HepG2 (cell line): ENCODE results near the gene URB1. TPM values are rescaled to one million over a fixed set of nuclear protein-coding genes. Genes with fewer than 3 reads are reported as not detected.

Source experiments
- ATAC-seq: fragments of 200-7000 bp; cut with Tn5 transposase; 3 replicates; pipeline ENCODE4 v1.9.1; 2020; ENCODE audit warnings: mild to moderate bottlenecking, moderate library complexity
- BruUV-seq: library from RNA; stranded (reverse); fragments of 400-500 nt; replicated peaks from 2 replicates; lab custom pipeline; 2021; lab: Mats Ljungman, UMichigan
- CTCF ChIA-PET: fragments of 300-600 bp; formaldehyde crosslinking; extraction: SDS; loops from one replicate; lab custom pipeline; 2021; ENCODE audit warnings: low total read pairs, inconsistent platforms, low intra/inter-chr PET ratio; lab: Yijun Ruan, JAX
- POLR2A ChIA-PET: fragments of 350-600 bp; sonication (Branson Sonifier 250); formaldehyde crosslinking; loops from one replicate; lab custom pipeline; 2020; ENCODE audit warnings: antibody characterized with exemption, inconsistent platforms; lab: Yijun Ruan, JAX
- DNase-seq: peaks from one replicate; pipeline ENCODE4 v3.0.0-alpha.2; 2015; ENCODE audit warnings: low spot score
- FAIRE-seq: peaks from 3 replicates; lab custom pipeline; 2011; peaks lifted over from hg19 to GRCh38; lab: Jason Lieb, UNC
- H2AFZ ChIP-seq: one replicate; pipeline ENCODE4 v1.6.1; 2011; ENCODE audit warnings: low read length, inconsistent platforms
- H3K27ac ChIP-seq: fragments of 300-600 bp; 3 replicates; pipeline ENCODE4 v1.8.0; 2011; ENCODE audit warnings: mixed run types, mild to moderate bottlenecking, mixed read lengths, low read length, inconsistent platforms; ENCODE audit not compliant: insufficient read depth; ENCODE audit errors: extremely low read length
- H3K27me3 ChIP-seq, 2 experiments: fragments of 200-600 bp in 1 of 2; 2 replicates in 1 of 2; 3 replicates in 1 of 2; pipeline versions ENCODE4 v1.6.0 to v1.8.0; 2011; ENCODE audit warnings: low read length in 2 of 2, mild to moderate bottlenecking in 2 of 2, moderate library complexity in 2 of 2, inconsistent platforms in 1 of 2; ENCODE audit not compliant: insufficient read depth in 2 of 2, control insufficient read depth in 1 of 2
- H3K36me3 ChIP-seq, 2 experiments: fragments of 200-600 bp in 1 of 2; replicated peaks in 1 of 2; 2 replicates in 1 of 2; 3 replicates in 1 of 2; pipeline versions ENCODE4 v1.5.1 to v1.8.0; 2011; ENCODE audit warnings: low read length in 2 of 2, inconsistent platforms in 1 of 2; ENCODE audit not compliant: insufficient read depth in 2 of 2, control insufficient read depth in 1 of 2
- H3K4me1 ChIP-seq: 2 replicates; pipeline ENCODE4 v1.5.1; 2012; ENCODE audit warnings: low read length, inconsistent platforms; ENCODE audit not compliant: insufficient read depth
- H3K4me2 ChIP-seq: 2 replicates; pipeline ENCODE4 v1.6.0; 2011; ENCODE audit warnings: low read depth, low read length, inconsistent platforms
- H3K4me3 ChIP-seq, 3 experiments: fragments of 200-600 bp in 1 of 3; sonication (generic), shearing (Covaris generic) in 1 of 3; replicated peaks in 1 of 3; 2 replicates each; pipeline ENCODE4 v1.5.1; 2011 to 2016; ENCODE audit warnings: low read length in 3 of 3, inconsistent platforms in 2 of 3, low read depth in 2 of 3, mild to moderate bottlenecking in 2 of 3, control low read depth in 1 of 3, mixed read lengths in 1 of 3; ENCODE audit not compliant: insufficient read depth in 1 of 3
- H3K79me2 ChIP-seq: one replicate; pipeline ENCODE4 v1.6.1; 2011; ENCODE audit warnings: low read length, inconsistent platforms; ENCODE audit not compliant: insufficient read depth
- H3K9ac ChIP-seq: 2 replicates; pipeline ENCODE4 v1.6.0; 2011; ENCODE audit warnings: mild to moderate bottlenecking, low read depth, low read length, inconsistent platforms; ENCODE audit not compliant: insufficient read depth
- H3K9me3 ChIP-seq: 2 replicates; pipeline ENCODE4 v1.5.1; 2012; ENCODE audit warnings: mild to moderate bottlenecking, low read length
- H4K20me1 ChIP-seq: 2 replicates; pipeline ENCODE4 v1.6.0; 2011; ENCODE audit warnings: inconsistent platforms, mild to moderate bottlenecking, low read length, moderate library complexity; ENCODE audit not compliant: insufficient read depth
- EZH2 ChIP-seq: conservative IDR thresholded peaks from 2 replicates; pipeline ENCODE4 v1.6.1; 2012; ENCODE audit warnings: mild to moderate bottlenecking, low read depth, low read length, moderate library complexity
- FOXP1 ChIP-seq, 2 experiments: fragments of 450-650 bp in 1 of 2; IDR thresholded peaks; 2 replicates each; pipeline ENCODE4 v1.6.1; 2017 to 2018; ENCODE audit warnings: antibody characterized with exemption in 1 of 2
- GATA4 ChIP-seq: sonication (generic); IDR thresholded peaks from 2 replicates; pipeline ENCODE4 v1.6.1; 2016; ENCODE audit warnings: antibody characterized with exemption, low read depth, borderline replicate concordance
- HCFC1 ChIP-seq: fragments of 150-350 bp; IDR thresholded peaks from 2 replicates; pipeline ENCODE4 v1.6.1; 2014; ENCODE audit warnings: low read depth, low read length
- LCORL ChIP-seq, 2 experiments: fragments of 450-650 bp in 1 of 2; sonication (generic) in 1 of 2; formaldehyde crosslinking in 1 of 2; IDR thresholded peaks; 2 replicates each; pipeline versions ENCODE4 v1.5.0 to v1.6.1; 2017 to 2020; ENCODE audit warnings: antibody characterized with exemption in 1 of 2, missing genetic modification reagents in 1 of 2
- TGIF2 ChIP-seq: IDR thresholded peaks from 2 replicates; pipeline ENCODE4 v1.6.1; 2016; ENCODE audit warnings: control low read depth, missing compliant biosample characterization
- ZNF121 ChIP-seq: sonication (generic); formaldehyde crosslinking; IDR thresholded peaks from 2 replicates; pipeline ENCODE4 v1.5.0; 2020; ENCODE audit warnings: mild to moderate bottlenecking, missing genetic modification reagents
- ZNF263 ChIP-seq: sonication (generic); formaldehyde crosslinking; IDR thresholded peaks from 2 replicates; pipeline ENCODE4 v1.4.0; 2020; ENCODE audit warnings: missing genetic modification reagents
- ZNF367 ChIP-seq: sonication (generic); formaldehyde crosslinking; IDR thresholded peaks from 2 replicates; pipeline ENCODE4 v1.4.0; 2020; ENCODE audit warnings: missing genetic modification reagents, borderline replicate concordance
- ZNF879 ChIP-seq: sonication (generic); formaldehyde crosslinking; IDR thresholded peaks from 2 replicates; pipeline ENCODE4 v1.8.1; 2023; ENCODE audit warnings: missing genetic modification reagents
- whole genome bisulfite sequencing: methylation state at CpG from one replicate; pipeline ENCODE4 v1.1.6; 2017; ENCODE audit warnings: low lambda C conversion rate; 5-methylcytosine and 5-hydroxymethylcytosine counted together
- in situ Hi-C: cut with HindIII; loops from 2 replicates; pipeline ENCODE4 v1.10.0; 2017; ENCODE audit warnings: low pct_unique_long_range_greater_than_20kb; ENCODE audit not compliant: extremely low pct_ligation_motif_present
- intact Hi-C: fragments of 100-400 bp; cut with micrococcal nuclease; formaldehyde crosslinking; loops from one replicate; pipeline ENCODE4 v1.10.0; 2022; ENCODE audit not compliant: unreplicated experiment
- polyA plus RNA-seq, 8 experiments: library from polyadenylated mRNA; depleted of rRNA in 3 of 8; stranded (reverse) in 7 of 8; unstranded in 1 of 8; fragments of >200 nt; fragmentation: Illumina TruSeq in 4 of 8; extraction: Trizol in 4 of 8; gene quantifications; 2 replicates each; pipeline versions ENCODE4 v1.2.1 to v1.2.3, GENCODE V29; 2011 to 2016; ENCODE audit warnings: low read depth in 4 of 8, missing spikeins in 1 of 8, mixed read lengths in 1 of 8; ENCODE audit not compliant: insufficient read depth in 1 of 8
- total RNA-seq, 5 experiments: library from RNA; depleted of rRNA; stranded (reverse); fragments of >200 nt; fragmentation: Illumina TruSeq; extraction: Trizol; gene quantifications; 2 replicates each; pipeline ENCODE4 v1.2.3, GENCODE V29; 2016; ENCODE audit warnings: low read depth in 1 of 5
- TF ChIP-seq, protein P1 (sequence below): sonication (generic); formaldehyde crosslinking; conservative IDR thresholded peaks from 2 replicates; pipeline ENCODE4 v1.4.0; 2020; ENCODE audit warnings: missing genetic modification reagents
- TF ChIP-seq, protein P2 (sequence below): sonication (generic); formaldehyde crosslinking; IDR thresholded peaks from 2 replicates; pipeline ENCODE4 v1.4.0; 2020; ENCODE audit warnings: missing genetic modification reagents, borderline replicate concordance

URB1 gene
- total and polyA plus RNA-seq, 2 of the 13 experiments (the other 11 are each of a cell fraction or from before 2014, with no cell fraction given), result 4.5 to 16.7 TPM

DNA sequence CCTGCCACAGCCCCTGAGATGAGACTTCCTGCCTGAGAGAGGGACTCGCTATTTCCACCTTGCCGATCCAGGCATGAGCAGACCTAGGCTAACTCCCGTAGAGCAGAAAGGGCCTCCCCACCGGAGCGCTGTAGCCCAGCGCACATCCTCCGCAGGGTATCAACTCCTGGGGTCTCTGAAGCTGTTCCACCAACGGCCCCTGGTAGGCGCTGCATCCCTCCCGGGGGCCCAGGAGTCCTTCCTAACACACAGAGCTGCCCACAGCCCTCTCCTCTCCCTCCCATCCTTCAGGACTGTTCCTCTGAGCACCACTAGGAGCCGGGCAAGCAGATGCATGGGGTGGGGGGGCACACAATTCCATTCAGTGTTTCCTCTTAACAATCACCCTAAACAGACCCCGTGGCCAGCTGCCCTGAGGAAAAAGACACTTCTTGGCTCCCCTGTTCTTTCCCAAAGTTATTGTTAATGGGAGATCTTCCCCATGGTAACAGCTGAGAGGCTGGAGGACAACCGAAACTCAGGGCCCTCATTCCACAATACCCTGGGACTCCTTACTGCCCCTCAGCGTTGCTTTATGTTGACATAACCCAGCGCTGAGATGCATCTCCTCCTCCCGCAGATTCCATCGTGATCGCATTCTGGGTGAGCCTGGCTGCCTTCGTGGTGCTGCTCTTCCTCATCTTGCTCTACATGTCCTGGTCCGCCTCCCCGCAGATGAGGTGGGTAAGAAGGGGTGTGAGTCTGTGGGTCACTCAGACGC is 86.6 kb downstream of the URB1 start (continued):
- TF ChIP-seq LCORL (IDR thresholded peaks at IDR 0.05) (no peak), LCORL (CRISPR knock-in tag; IDR thresholded peaks at IDR 0.05) (no peak), ZNF367 (CRISPR knock-in tag) (no peak)
- TF ChIP-seq, all 625 proteins: peak for 6

DNA sequence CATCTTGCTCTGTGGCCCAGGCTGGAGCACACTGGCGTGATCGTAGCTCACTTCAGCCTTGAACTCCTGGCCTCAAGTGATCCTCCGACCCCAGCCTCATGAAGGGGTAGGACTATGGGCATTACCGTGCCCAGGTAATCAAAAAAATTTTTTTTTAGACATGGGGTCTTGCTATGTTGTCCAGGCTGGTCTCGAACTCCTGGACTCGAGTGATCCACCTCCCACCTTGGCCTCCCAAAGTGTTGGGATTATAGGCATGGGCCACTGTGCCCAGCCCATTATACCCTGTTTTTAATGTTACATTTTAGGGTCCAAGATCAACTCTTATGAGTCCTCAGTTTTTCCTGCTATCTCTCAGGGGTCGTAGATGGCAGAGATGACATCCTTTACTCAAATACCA is 87.8 kb downstream of the URB1 start:
- H3K9ac ChIP-seq, result no peak overlapping the region
- intact Hi-C loops (loop anchor here (5.0 kb wide), 1 partner anchor 52 kb away; no protein-coding TSS in a partner anchor), in situ Hi-C loops (no loop called here)
- no TSS peak for BruUV-seq
- no peak overlapping the region for H3K4me3 ChIP-seq
- no peaks in the 10 kb centered on the region for H3K27me3 ChIP-seq
- no peaks in the 10 kb centered on the region for H3K79me2 ChIP-seq
- DNase-seq (no peak), ATAC-seq (no peak)
- no peaks in the 10 kb centered on the region for H4K20me1 ChIP-seq
- H3K27ac ChIP-seq, result no peak overlapping the region
- POLR2A ChIA-PET, result no interaction called here
- no peaks in the 10 kb centered on the region for H3K9me3 ChIP-seq
- 97% methylated on average over 7 of the region's 7 CpGs for WGBS
- H3K4me2 ChIP-seq, result no peak overlapping the region
- no peaks in the 10 kb centered on the region; a peak in 1 of 5 replicates for H3K36me3 ChIP-seq
- no peak overlapping the region for H2AFZ ChIP-seq
- TF ChIP-seq ZNF121 (CRISPR knock-in tag) (0 out of 2 replicates have a peak, but pooled peaks have one; percentile 33), FOXP1 (IDR thresholded peaks at IDR 0.05) (no peak), FOXP1 (CRISPR knock-in tag; IDR thresholded peaks at IDR 0.05) (no peak)
- TF ChIP-seq, all 625 proteins: peak for 1
- peaks cover 34% of the 10 kb centered on the region for H3K4me1 ChIP-seq
- no peak for FAIRE-seq
- CTCF ChIA-PET, result no interaction called here

DNA sequence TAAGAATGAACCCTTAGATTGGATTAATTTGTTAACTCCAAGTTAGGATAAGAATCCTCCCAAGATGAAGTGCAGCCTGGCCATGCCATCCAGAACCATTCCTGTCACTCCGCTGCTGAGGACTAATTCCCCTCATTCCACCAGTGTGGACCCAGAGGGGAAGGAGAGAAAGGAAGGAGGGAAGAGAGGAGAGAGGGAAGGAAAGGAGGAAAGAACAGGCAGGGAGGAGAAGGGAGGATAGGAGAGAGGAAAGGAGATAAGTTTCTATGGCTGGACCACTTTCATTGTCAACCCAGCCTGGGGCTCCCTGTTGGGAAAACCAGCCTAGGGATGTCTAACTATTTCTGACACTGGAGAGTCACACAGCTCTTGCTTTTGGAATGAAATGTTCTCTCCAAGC is 89.4 kb downstream of the URB1 start:
- POLR2A ChIA-PET, result interaction anchor here (1.4 kb wide), 1 partner anchor 12 kb away, joined by 4 read pairs; no protein-coding TSS in a partner anchor
- Histone ChIP-seq H3K4me2 (no peak overlapping the region), H3K27ac (no peak overlapping the region), H3K9me3 (no peaks in the 10 kb centered on the region), H4K20me1 (no peaks in the 10 kb centered on the region), H3K79me2 (no peaks in the 10 kb centered on the region), H3K27me3 (no peaks in the 10 kb centered on the region), H2AFZ (no peak overlapping the region), H3K9ac (no peak overlapping the region), H3K4me3 (no peak overlapping the region), H3K36me3 (no peaks in the 10 kb centered on the region; a peak in 1 of 5 replicates), H3K4me1 (peaks cover 48% of the 10 kb centered on the region)
- ATAC-seq (no peak), FAIRE-seq (no peak), DNase-seq (no peak)
- WGBS, result 94% methylated on average over 1 of the region's 1 CpG
- BruUV-seq, result no TSS peak
- CTCF ChIA-PET, result no interaction called here
- in situ Hi-C loops (no loop called here), intact Hi-C loops (no loop called here)
- no peak for TF ChIP-seq EZH2
- no peak for TF ChIP-seq HCFC1
- no peak for TF ChIP-seq GATA4
- no peak for TF ChIP-seq ZNF263
- no peak for TF ChIP-seq ZNF879 (CRISPR knock-in tag)
- TF ChIP-seq, protein P1, sequence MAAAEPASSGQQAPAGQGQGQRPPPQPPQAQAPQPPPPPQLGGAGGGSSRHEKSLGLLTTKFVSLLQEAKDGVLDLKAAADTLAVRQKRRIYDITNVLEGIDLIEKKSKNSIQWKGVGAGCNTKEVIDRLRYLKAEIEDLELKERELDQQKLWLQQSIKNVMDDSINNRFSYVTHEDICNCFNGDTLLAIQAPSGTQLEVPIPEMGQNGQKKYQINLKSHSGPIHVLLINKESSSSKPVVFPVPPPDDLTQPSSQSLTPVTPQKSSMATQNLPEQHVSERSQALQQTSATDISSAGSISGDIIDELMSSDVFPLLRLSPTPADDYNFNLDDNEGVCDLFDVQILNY (CRISPR knock-in tag), result no peak
- TF ChIP-seq, protein P2, sequence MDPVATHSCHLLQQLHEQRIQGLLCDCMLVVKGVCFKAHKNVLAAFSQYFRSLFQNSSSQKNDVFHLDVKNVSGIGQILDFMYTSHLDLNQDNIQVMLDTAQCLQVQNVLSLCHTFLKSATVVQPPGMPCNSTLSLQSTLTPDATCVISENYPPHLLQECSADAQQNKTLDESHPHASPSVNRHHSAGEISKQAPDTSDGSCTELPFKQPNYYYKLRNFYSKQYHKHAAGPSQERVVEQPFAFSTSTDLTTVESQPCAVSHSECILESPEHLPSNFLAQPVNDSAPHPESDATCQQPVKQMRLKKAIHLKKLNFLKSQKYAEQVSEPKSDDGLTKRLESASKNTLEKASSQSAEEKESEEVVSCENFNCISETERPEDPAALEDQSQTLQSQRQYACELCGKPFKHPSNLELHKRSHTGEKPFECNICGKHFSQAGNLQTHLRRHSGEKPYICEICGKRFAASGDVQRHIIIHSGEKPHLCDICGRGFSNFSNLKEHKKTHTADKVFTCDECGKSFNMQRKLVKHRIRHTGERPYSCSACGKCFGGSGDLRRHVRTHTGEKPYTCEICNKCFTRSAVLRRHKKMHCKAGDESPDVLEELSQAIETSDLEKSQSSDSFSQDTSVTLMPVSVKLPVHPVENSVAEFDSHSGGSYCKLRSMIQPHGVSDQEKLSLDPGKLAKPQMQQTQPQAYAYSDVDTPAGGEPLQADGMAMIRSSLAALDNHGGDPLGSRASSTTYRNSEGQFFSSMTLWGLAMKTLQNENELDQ (CRISPR knock-in tag), result no peak
- TF ChIP-seq TGIF2 (CRISPR knock-in tag), result no peak
